Measurements from ENCODE around the gene KLHL10. TPM values are rescaled to one million over a fixed set of nuclear protein-coding genes. Genes with fewer than 3 reads are reported as not detected.
"Not testable (repeated sequence)": the region's sequence is repeated elsewhere in the genome, so short reads cannot be mapped to it uniquely, and the experiment has no call there.

KLHL10 gene
- total RNA-seq, 1 donor from 2014 or later: under 0.01 TPM

DNA sequence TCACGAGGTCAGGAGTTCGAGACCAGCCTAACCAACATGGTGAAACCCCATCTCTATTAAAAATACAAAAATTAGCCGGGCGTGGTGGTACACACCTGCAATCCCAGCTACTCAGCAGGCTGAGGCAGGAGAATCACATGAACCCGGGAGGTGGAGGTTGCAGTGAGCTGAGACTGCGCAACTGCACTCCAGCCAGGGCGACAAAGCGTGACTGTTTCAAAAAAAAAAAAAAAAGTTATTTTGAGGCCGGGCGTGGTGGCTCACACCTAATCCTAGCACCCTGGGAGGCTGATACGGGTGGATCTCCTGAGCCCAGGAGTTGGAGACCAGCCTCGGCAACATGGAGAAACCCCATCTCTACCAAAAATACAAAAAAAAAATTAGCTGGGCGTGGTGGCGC lies 13.8 kb downstream of the KLHL10 start:
- not testable (repeated sequence) for DNase-seq (ENCODE audit: low read depth in 2 of 2)

- DNase-seq (ENCODE audit: low read depth in 2 of 2): no peak
These were observed 22.8 kb downstream of the KLHL10 start for GRCh38 chr17:41860254-41860931.

DNA sequence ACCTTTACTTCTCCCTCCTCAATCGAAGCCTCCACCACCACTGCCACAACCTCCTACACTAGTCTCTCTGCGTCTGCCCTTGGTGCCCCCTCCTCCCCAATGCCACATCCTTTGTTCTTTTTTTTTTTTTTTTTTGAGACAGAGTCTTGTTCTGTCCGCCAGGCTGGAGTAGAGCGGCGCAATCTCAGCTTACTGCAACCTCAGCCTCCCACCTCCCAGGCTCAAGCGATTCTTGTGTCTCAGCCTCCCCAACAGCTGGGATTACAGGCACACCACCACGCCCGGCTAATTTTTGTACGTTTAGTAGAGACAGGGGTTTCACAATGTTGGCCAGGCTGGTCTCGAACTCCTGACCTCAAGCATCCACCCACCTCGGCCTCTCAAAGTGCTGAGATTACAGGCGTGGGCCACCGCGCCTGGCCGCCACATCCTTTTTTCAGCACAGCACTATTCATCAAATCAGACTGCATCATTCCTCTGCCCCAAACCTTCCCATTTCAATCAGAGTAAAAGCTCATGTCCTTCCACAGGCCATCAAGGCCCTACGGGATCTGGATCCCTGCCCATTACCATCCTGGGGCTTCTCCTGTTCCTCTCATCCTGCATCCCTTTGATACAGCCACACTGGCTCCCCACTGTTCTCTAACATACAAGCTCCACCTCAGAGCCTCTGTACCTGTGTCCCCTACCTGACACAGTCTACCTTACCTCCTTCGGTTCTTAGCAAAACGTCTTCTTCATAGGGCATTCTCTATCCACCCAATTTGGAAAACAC lies 25.6 kb downstream of the KLHL10 start:
- DNase-seq (ENCODE audit: low read depth in 2 of 2): no peak

DNA sequence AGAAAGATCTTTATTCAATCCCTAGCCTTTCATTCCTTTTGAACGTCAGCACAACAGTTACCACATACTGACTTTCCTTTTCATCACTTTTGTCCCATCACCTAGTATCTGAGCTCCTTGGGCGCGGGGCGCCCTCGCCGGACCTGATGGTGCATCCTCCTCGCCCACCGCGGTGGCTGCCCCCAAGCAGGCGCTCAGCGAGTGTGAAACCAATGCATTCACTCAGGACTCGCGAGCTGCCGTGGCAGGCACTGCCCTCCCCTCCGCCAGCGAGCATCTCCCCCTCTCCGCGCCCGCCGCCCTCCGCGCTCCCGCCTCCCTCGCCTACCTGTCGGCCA lies 26.8 kb downstream of the KLHL10 start:
- no peak for DNase-seq (ENCODE audit: low read depth in 2 of 2)

GRCh38 chr17:41864836-41865595 lies 27.4 kb downstream of the KLHL10 start, which contains the start of gene KLHL11:
KLHL11 (minus strand) TSS chr17:41865423; CDS start chr17:41865370, 53 bp downstream.
- peak; percentile 65 to 92 for DNase-seq (ENCODE audit: low read depth in 2 of 2)

- no peak for DNase-seq (ENCODE audit: low read depth in 2 of 2)
These were observed 27.9 kb downstream of the KLHL10 start for GRCh38 chr17:41865596-41865893.

GRCh38 chr17:41868568-41868967 lies 30.9 kb downstream of the KLHL10 start:
- no peak for DNase-seq (ENCODE audit: low read depth in 2 of 2)

DNA sequence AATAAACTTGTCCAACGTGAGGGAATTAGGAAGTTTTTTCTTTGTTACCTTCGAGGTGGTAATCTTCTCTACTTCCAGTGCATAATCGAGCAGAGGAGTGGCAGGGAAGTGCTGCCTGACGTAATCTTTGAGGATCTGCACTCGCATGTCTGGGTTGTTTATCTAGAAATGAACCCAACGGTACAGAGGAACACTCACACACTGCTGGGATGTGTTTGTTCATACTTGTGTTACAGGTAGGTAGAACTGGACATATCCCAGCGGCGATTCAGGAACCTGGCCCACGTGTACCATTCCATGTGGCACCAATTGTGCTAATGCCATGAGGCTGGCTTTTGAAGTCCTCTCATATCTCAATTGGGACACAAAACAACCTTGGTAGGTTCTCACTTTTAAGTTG lies 31.8 kb downstream of the KLHL10 start:
- DNase-seq (ENCODE audit: low read depth in 2 of 2): no peak

- no peak for DNase-seq (ENCODE audit: low read depth in 2 of 2)
These were observed 32.5 kb downstream of the KLHL10 start for GRCh38 chr17:41870097-41870496.

DNA sequence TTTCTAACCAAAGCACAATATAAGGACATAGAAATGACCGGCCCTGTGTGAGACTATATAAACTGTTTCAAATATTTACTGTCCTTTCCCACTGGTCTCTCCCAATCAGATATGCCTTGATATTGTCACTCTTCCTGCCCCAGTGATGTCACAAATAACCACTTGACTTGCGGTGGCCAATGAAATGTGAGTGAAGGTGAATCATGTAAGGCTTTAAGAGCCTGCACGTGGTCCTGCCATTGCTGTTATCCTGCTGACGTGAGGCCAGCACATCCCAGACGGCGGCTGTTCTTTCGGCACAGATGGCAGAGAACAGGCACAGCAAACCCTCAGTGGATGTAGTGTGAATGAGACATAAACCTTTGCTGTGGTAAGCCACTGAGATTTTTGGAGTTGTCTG lies 33.0 kb downstream of the KLHL10 start:
- no peak for DNase-seq (ENCODE audit: low read depth in 2 of 2)

DNA sequence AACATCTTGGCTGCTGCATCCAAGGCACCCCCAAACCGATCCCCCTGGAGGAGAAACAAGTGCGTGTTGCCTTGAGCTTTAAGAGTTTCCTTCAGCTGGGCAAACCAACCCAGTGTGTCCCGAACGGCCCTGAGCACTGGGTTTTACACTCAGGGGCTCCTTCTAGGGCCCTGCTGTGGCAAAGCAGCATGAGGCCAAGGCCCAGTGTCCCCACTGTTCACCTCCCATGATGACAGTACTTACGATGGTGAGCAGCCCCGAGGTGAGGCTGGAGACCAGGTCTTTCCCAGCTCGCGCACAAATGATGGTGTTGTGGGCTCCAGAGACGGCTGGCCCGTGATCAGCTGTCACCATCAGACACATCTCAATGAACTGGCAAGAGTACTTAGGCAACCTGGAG lies 34.2 kb downstream of the KLHL10 start:
- no peak for DNase-seq (ENCODE audit: low read depth in 2 of 2)

DNA sequence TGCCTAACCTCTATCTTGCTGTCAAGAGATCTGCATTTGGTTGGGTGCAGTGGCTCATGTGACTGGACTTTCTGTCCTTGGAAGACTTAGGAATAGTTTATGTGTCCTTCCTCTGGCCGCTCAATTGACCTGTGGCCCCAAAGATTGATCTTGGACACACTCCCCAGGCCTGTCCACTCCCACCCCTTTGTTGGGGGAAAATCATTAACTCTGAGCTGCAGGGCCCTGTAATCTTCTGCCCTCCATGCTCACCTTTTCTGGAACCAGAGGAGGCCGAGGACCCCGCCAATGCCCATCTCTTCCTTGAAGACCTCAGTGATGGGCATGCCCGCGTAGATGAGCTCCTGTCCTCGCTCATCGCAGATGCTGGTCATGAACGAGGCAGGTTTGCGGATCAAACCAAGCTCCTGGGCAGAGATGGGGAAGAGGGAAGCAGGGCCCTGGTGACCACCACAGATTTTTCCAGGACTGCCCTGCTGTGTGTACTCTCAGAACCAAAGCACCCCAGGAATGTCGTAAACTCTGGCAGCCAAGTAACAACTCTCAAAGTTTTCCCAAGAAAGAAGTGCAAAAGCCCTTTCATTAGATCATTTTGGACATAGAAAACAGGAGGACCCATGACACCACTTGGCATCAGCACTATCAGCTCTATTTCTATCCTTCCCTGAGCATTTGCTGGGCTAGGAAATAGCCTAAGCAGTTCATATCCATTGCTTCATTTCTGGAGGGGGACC lies 36.1 kb downstream of the KLHL10 start:
- DNase-seq (ENCODE audit: low read depth in 2 of 2): no peak

GRCh38 chr17:41874293-41874670 lies 36.7 kb downstream of the KLHL10 start:
- DNase-seq (ENCODE audit: low read depth in 2 of 2): not testable (repeated sequence)

GRCh38 chr17:41880130-41880529 lies 42.5 kb downstream of the KLHL10 start:
- DNase-seq (ENCODE audit: low read depth in 2 of 2): no peak

- no peak for DNase-seq (ENCODE audit: low read depth in 2 of 2)
These were observed 45.1 kb downstream of the KLHL10 start for GRCh38 chr17:41882756-41883155.

DNA sequence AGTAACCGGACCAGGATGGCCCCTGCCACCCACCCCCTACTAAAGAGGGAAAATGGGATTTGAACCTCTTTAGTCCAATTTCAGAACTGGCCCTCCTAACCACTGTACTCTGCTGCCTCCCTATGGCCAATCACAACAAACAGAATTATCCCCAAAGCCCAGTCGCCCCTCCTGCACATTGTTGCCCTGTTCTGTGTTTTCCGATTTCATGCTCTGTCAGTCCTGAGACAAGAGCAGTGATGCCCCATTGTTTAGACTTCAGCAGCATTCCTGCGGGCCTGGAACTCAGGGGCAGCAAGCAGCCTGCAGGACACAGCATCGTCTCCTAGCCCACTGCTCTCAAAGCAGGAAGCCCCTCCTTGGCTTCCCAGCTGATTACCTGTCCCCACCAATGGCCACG lies 48.1 kb downstream of the KLHL10 start:
- DNase-seq (ENCODE audit: low read depth in 2 of 2): no peak

DNA sequence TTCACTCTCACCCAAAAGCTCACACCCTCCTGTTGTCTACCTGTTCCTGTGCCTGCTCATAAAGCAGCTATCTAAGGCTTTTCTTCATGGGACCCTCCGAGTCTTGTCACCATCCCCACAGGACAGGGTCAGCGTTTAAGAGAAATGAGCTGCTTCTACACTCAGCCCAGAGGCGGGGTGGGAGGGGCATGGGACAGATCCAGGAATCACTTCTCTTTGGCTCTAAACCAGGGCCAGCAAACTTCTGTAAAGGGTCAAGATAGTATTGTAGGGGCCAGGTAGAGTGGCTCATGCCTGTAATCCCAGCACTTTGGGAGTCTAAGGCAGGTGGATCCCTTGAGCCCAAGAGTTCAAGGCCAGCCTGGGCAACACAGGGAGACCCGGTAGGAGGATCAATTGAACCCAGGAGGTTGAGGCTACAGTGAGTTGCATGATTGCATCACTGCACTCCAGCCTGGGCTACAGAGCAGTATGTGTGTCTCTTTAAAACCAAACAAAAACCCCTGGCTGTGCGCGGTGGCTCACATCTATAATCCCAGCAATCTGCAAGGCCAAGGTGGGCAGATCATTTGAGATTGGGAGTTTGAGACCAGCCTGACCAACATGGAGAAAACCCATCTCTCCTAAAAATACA lies 50.8 kb downstream of the KLHL10 start:
- no peak for DNase-seq (ENCODE audit: low read depth in 2 of 2)

DNA sequence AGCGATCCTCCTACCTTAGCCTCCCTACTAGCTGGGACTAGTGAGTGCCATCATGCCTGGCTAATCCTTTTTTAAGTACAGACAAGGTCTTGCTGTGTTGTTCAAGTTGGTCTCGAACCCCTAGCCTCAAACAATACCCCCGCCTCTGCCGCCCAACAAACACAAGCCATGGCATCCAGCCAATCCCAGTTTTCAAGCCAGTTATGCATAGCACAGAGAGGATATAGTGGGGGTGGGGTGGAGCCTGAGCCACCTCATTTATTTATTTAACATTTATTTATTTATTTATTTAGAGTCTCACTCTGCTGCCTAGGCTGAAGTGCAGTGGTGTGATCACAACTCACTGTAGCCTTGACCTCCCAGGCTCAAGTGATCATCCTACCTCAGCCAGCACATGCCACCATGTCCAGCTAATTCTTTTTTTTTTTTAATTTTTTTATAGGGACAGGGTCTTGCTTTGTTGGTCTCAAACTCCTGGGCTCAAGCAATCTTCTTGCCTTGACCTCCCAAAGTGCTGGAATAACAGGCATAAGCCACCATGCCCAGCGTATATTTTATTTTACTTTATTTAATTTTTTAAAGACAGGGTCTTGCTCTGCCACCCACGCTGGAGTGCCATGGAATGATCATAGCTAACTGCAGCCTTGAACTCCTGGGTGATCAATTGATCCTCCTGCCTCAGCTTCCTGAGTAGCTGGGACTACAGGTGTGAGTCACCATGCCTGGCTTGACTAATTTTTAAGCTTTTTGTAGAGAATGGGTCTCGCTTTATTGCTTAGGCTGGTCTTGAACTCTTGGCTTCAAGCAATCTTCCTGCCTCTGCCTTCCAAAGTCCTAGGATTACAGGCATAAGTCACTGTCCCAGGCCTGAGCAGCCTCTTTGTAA lies 53.8 kb downstream of the KLHL10 start:
- peak in 1 of 2 donors; percentile 29 for DNase-seq (ENCODE audit: low read depth in 2 of 2)

DNA sequence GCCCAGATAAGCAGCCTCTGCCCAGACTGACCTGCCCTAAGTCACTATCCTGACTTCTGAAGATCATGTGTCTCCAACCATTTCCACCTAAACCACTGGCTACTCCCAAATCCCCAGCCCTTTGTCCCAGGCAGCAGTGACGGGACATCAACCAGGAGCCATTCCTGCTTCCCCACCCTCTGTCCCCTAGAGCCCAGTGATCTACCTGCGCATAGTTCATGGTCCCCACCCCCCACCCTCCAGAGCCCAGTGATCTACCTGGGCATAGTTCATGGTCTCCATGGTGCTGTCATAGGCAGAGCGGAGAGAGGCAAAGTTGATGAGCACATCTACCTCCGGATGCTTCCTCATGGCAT lies 54.4 kb downstream of the KLHL10 start:
- DNase-seq (ENCODE audit: low read depth in 2 of 2): no peak

GRCh38 chr17:41893384-41893783 lies 55.8 kb downstream of the KLHL10 start:
- DNase-seq (ENCODE audit: low read depth in 2 of 2): no peak

Measured in dermis microvascular lymphatic vessel endothelial cell (primary cell).